Chondrocyte (in vitro differentiated cells): ENCODE measurements around the gene GRWD1. TPM values are rescaled to one million over a fixed set of nuclear protein-coding genes. Genes with fewer than 3 reads are reported as not detected.

Experiments used
- DNase-seq: peaks from one replicate; pipeline ENCODE4 v3.0.0; 2021; ENCODE audit warnings: mixed read lengths, low spot score
- H3K27ac Mint-ChIP-seq: one replicate; pipeline ENCODE4 v1.8.0; 2021; ENCODE audit warnings: mild to moderate bottlenecking, moderate library complexity, mixed read lengths; ENCODE audit not compliant: unreplicated experiment
- H3K27me3 Mint-ChIP-seq: 2 replicates; pipeline ENCODE4 v1.8.0; 2021; ENCODE audit warnings: low read depth, mixed read lengths
- H3K36me3 Mint-ChIP-seq: 2 replicates; pipeline ENCODE4 v1.8.0; 2021; ENCODE audit warnings: low read depth, mixed read lengths
- H3K4me1 Mint-ChIP-seq: 2 replicates; pipeline ENCODE4 v1.8.0; 2021; ENCODE audit warnings: low read depth, mild to moderate bottlenecking, mixed read lengths
- H3K4me3 Mint-ChIP-seq: one replicate; pipeline ENCODE4 v1.8.0; 2021; ENCODE audit warnings: mild to moderate bottlenecking, moderate library complexity, mixed read lengths; ENCODE audit not compliant: unreplicated experiment
- H3K9me3 Mint-ChIP-seq: 2 replicates; pipeline ENCODE4 v1.8.0; 2021; ENCODE audit warnings: low read depth, mixed read lengths
- CTCF ChIP-seq: fragments of 200-600 bp; sonication (generic); IDR thresholded peaks from 2 replicates; pipeline ENCODE4 v1.5.0; 2021; ENCODE audit warnings: antibody characterized with exemption, mild to moderate bottlenecking, moderate library complexity
- total RNA-seq: library from RNA; stranded (reverse); gene quantifications from 3 replicates; pipeline ENCODE4 v1.2.1, GENCODE V29; 2021

GRWD1 gene
- total RNA-seq, 1 donor from 2014 or later, result 20.7 TPM

- peaks cover 34% of the 10 kb centered on the region for H3K36me3 Mint-ChIP-seq
- no peak for TF ChIP-seq CTCF
- DNase-seq, result no peak
- no peaks in the 10 kb centered on the region for H3K27me3 Mint-ChIP-seq
- H3K9me3 Mint-ChIP-seq, result no peaks in the 10 kb centered on the region
- no peak overlapping the region for H3K4me3 Mint-ChIP-seq
- H3K27ac Mint-ChIP-seq, result no peak overlapping the region
- peaks cover 10% of the 10 kb centered on the region for H3K4me1 Mint-ChIP-seq
These were observed 30.4 kb downstream of the GRWD1 start for GRCh38 chr19:48476176-48476575.

- no peaks in the 10 kb centered on the region for H3K9me3 Mint-ChIP-seq
- H3K27me3 Mint-ChIP-seq, result no peaks in the 10 kb centered on the region
- no peak overlapping the region for H3K27ac Mint-ChIP-seq
- no peak for TF ChIP-seq CTCF
- DNase-seq, result no peak
- peaks cover 14% of the 10 kb centered on the region for H3K4me1 Mint-ChIP-seq
- H3K4me3 Mint-ChIP-seq, result no peak overlapping the region
- peaks cover 28% of the 10 kb centered on the region for H3K36me3 Mint-ChIP-seq
These were observed 31.4 kb downstream of the GRWD1 start for GRCh38 chr19:48477067-48477685.

- Mint-ChIP-seq H3K9me3 (no peaks in the 10 kb centered on the region), H3K36me3 (peaks cover 24% of the 10 kb centered on the region), H3K4me3 (no peak overlapping the region), H3K27ac (no peak overlapping the region), H3K4me1 (peaks cover 18% of the 10 kb centered on the region), H3K27me3 (no peaks in the 10 kb centered on the region)
- TF ChIP-seq CTCF, result no peak
- no peak for DNase-seq
These were observed 32.0 kb downstream of the GRWD1 start for GRCh38 chr19:48477698-48478338.

GRCh38 chr19:48478339-48479256 lies 32.8 kb downstream of the GRWD1 start:
- TF ChIP-seq CTCF, result no peak
- H3K36me3 Mint-ChIP-seq, result peaks cover 21% of the 10 kb centered on the region
- no peak for DNase-seq
- peaks cover 20% of the 10 kb centered on the region for H3K4me1 Mint-ChIP-seq
- H3K9me3 Mint-ChIP-seq, result no peaks in the 10 kb centered on the region
- H3K4me3 Mint-ChIP-seq, result no peak overlapping the region
- H3K27ac Mint-ChIP-seq, result no peak overlapping the region
- no peaks in the 10 kb centered on the region for H3K27me3 Mint-ChIP-seq

- peaks cover 25% of the 10 kb centered on the region for H3K4me1 Mint-ChIP-seq
- H3K36me3 Mint-ChIP-seq, result peaks cover 18% of the 10 kb centered on the region
- H3K4me3 Mint-ChIP-seq, result no peak overlapping the region
- H3K27me3 Mint-ChIP-seq, result no peaks in the 10 kb centered on the region
- H3K27ac Mint-ChIP-seq, result no peak overlapping the region
- no peaks in the 10 kb centered on the region for H3K9me3 Mint-ChIP-seq
- no peak for DNase-seq
- TF ChIP-seq CTCF, result no peak
These were observed 33.9 kb downstream of the GRWD1 start for GRCh38 chr19:48479686-48480085.
